ENCODE data around the gene OSBPL7. TPM values are rescaled to one million over a fixed set of nuclear protein-coding genes. Genes with fewer than 3 reads are reported as not detected.

OSBPL7 gene
- total RNA-seq, 1 donor from 2014 or later: 4.6 TPM

- no peak for DNase-seq (ENCODE audit: low read depth in 2 of 2)
These were observed 26.0 kb upstream of the OSBPL7 start for GRCh38 chr17:47847341-47848197.

GRCh38 chr17:47846716-47847340 lies 25.2 kb upstream of the OSBPL7 start:
- DNase-seq (ENCODE audit: low read depth in 2 of 2): no peak

GRCh38 chr17:47845716-47846075 lies 24.1 kb upstream of the OSBPL7 start:
- no peak for DNase-seq (ENCODE audit: low read depth in 2 of 2)

GRCh38 chr17:47844814-47845715 lies 23.5 kb upstream of the OSBPL7 start:
- no peak for DNase-seq (ENCODE audit: low read depth in 2 of 2)

GRCh38 chr17:47844227-47844626 lies 22.6 kb upstream of the OSBPL7 start:
- no peak for DNase-seq (ENCODE audit: low read depth in 2 of 2)

GRCh38 chr17:47843391-47843730 lies 21.8 kb upstream of the OSBPL7 start:
- no peak for DNase-seq (ENCODE audit: low read depth in 2 of 2)

GRCh38 chr17:47841488-47842291 lies 20.1 kb upstream of the OSBPL7 start:
- DNase-seq (ENCODE audit: low read depth in 2 of 2): no peak

GRCh38 chr17:47840742-47841487 lies 19.3 kb upstream of the OSBPL7 start, which contains the start of gene SCRN2:
SCRN2 (minus strand) TSS chr17:47841273; CDS start chr17:47840843, 430 bp downstream.
- DNase-seq (ENCODE audit: low read depth in 2 of 2): peak; percentile 61 to 83

- no peak for DNase-seq (ENCODE audit: low read depth in 2 of 2)
These were observed 18.6 kb upstream of the OSBPL7 start for GRCh38 chr17:47840001-47840741.

GRCh38 chr17:47839071-47839470 lies 17.5 kb upstream of the OSBPL7 start:
- no peak for DNase-seq (ENCODE audit: low read depth in 2 of 2)

- no peak for DNase-seq (ENCODE audit: low read depth in 2 of 2)
These were observed 17.0 kb upstream of the OSBPL7 start for GRCh38 chr17:47838636-47839035.

- DNase-seq (ENCODE audit: low read depth in 2 of 2): no peak
These were observed 15.9 kb upstream of the OSBPL7 start for GRCh38 chr17:47837401-47838039.

GRCh38 chr17:47836601-47837000 lies 15.0 kb upstream of the OSBPL7 start:
- DNase-seq (ENCODE audit: low read depth in 2 of 2): no peak

GRCh38 chr17:47834756-47835155 lies 13.2 kb upstream of the OSBPL7 start:
- peak in 1 of 2 donors; percentile 33 for DNase-seq (ENCODE audit: low read depth in 2 of 2)

GRCh38 chr17:47831934-47832327 lies 10.3 kb upstream of the OSBPL7 start:
- DNase-seq (ENCODE audit: low read depth in 2 of 2): no peak

- peak; percentile 82 to 91 for DNase-seq (ENCODE audit: low read depth in 2 of 2)
These were observed 9.7 kb upstream of the OSBPL7 start, which contains the start of the genes LRRC46 and MRPL10 for GRCh38 chr17:47831003-47831933. LRRC46 (plus strand) TSS chr17:47831670; CDS start chr17:47831990, 320 bp downstream. MRPL10 (minus strand) TSS chr17:47831541; CDS start chr17:47831511, 30 bp downstream.

GRCh38 chr17:47830396-47831002 lies 8.9 kb upstream of the OSBPL7 start:
- DNase-seq (ENCODE audit: low read depth in 2 of 2): no peak
